IgD-negative memory B cell (primary cell): ENCODE data around the gene KRT86. TPM values are rescaled to one million over a fixed set of nuclear protein-coding genes. Genes with fewer than 3 reads are reported as not detected.
"Not testable (repeated sequence)": the region's sequence is repeated elsewhere in the genome, so short reads cannot be mapped to it uniquely, and the experiment has no call there.

Experiments used
- H3K27ac Mint-ChIP-seq, 3 donors: one replicate each; pipeline ENCODE4 v1.8.0; 2020 to 2022; ENCODE audit warnings: mild to moderate bottlenecking in 3 of 3, mixed read lengths in 3 of 3, moderate library complexity in 1 of 3
- H3K27me3 Mint-ChIP-seq: one replicate; pipeline ENCODE4 v1.8.0; 2021; ENCODE audit warnings: mixed read lengths
- H3K36me3 Mint-ChIP-seq: one replicate; pipeline ENCODE4 v1.8.0; 2020; ENCODE audit warnings: mild to moderate bottlenecking, mixed read lengths
- H3K4me1 Mint-ChIP-seq, 3 donors: one replicate each; pipeline ENCODE4 v1.8.0; 2020 to 2022; ENCODE audit warnings: mixed read lengths in 3 of 3, mild to moderate bottlenecking in 1 of 3
- H3K4me3 Mint-ChIP-seq, 4 donors: one replicate each; pipeline ENCODE4 v1.8.0; 2020 to 2022; ENCODE audit warnings: mild to moderate bottlenecking in 4 of 4, mixed read lengths in 4 of 4, moderate library complexity in 3 of 4
- H3K9me3 Mint-ChIP-seq, 3 donors: one replicate each; pipeline ENCODE4 v1.8.0; 2020 to 2021; ENCODE audit warnings: mixed read lengths in 3 of 3, mild to moderate bottlenecking in 1 of 3
- polyA plus RNA-seq: library from polyadenylated mRNA; unstranded; fragments of 300-500 nt; fragmentation: Illumina TruSeq; gene quantifications from one replicate; pipeline ENCODE4 v1.2.3, GENCODE V29; 2021

The KRT86 gene
- polyA plus RNA-seq, 1 donor from 2014 or later, result not detected

- Mint-ChIP-seq H3K4me3 (no peak overlapping the region), H3K9me3 (peaks cover 0 to 2% (median 0%) of the 10 kb centered on the region in 3 donors), H3K27ac (no peak overlapping the region)
Observed at GRCh38 chr12:52244615-52244994, 29.8 kb upstream of the KRT86 start.

GRCh38 chr12:52245259-52245961 is 29.0 kb upstream of the KRT86 start:
- Mint-ChIP-seq H3K9me3 (peaks cover 0 to 2% (median 0%) of the 10 kb centered on the region in 3 donors), H3K4me3 (no peak overlapping the region), H3K27me3 (peaks cover 22% of the 10 kb centered on the region), H3K4me1 (peaks cover 0 to 7% (median 2%) of the 10 kb centered on the region in 3 donors), H3K27ac (no peak overlapping the region), H3K36me3 (no peaks in the 10 kb centered on the region)

More at GRCh38 chr12:52244615-52244994, 29.8 kb upstream of the KRT86 start:
- Mint-ChIP-seq H3K36me3 (no peaks in the 10 kb centered on the region), H3K4me1 (peaks cover 0 to 7% (median under 1%) of the 10 kb centered on the region in 3 donors), H3K27me3 (peaks cover 17% of the 10 kb centered on the region)

GRCh38 chr12:52245962-52246569 is 28.4 kb upstream of the KRT86 start:
- Mint-ChIP-seq H3K4me3 (no peak overlapping the region), H3K9me3 (peaks cover 0 to 2% (median 0%) of the 10 kb centered on the region in 3 donors), H3K36me3 (no peaks in the 10 kb centered on the region), H3K27me3 (peaks cover 22% of the 10 kb centered on the region), H3K4me1 (peaks cover 0 to 7% (median 2%) of the 10 kb centered on the region in 3 donors), H3K27ac (no peak overlapping the region)

GRCh38 chr12:52246720-52247621 is 27.5 kb upstream of the KRT86 start:
- Mint-ChIP-seq H3K9me3 (peaks cover 0 to 2% (median 0%) of the 10 kb centered on the region in 3 donors), H3K4me3 (no peak overlapping the region), H3K27ac (no peak overlapping the region), H3K27me3 (peaks cover 21% of the 10 kb centered on the region), H3K36me3 (no peaks in the 10 kb centered on the region), H3K4me1 (peaks cover 0 to 7% (median 2%) of the 10 kb centered on the region in 3 donors)

- peaks cover 17% of the 10 kb centered on the region for H3K27me3 Mint-ChIP-seq
- peaks cover 0 to 7% (median 2%) of the 10 kb centered on the region in 3 donors for H3K4me1 Mint-ChIP-seq
- H3K36me3 Mint-ChIP-seq, result no peaks in the 10 kb centered on the region
- peaks cover 0 to 2% (median 0%) of the 10 kb centered on the region in 3 donors for H3K9me3 Mint-ChIP-seq
- H3K27ac Mint-ChIP-seq, result no peak overlapping the region
- no peak overlapping the region for H3K4me3 Mint-ChIP-seq
Observed at GRCh38 chr12:52247622-52248540, 26.6 kb upstream of the KRT86 start.

GRCh38 chr12:52248541-52249461 is 25.6 kb upstream of the KRT86 start:
- Mint-ChIP-seq H3K36me3 (no peaks in the 10 kb centered on the region), H3K4me3 (no peak overlapping the region), H3K27ac (no peak overlapping the region), H3K4me1 (peaks cover 0 to 6% (median 2%) of the 10 kb centered on the region in 3 donors), H3K9me3 (peaks cover 0 to 2% (median 0%) of the 10 kb centered on the region in 3 donors), H3K27me3 (peaks cover 16% of the 10 kb centered on the region)

- Mint-ChIP-seq H3K27me3 (peaks cover 19% of the 10 kb centered on the region), H3K4me3 (no peak overlapping the region), H3K9me3 (no peaks in the 10 kb centered on the region)
Observed at GRCh38 chr12:52249511-52250047, 24.9 kb upstream of the KRT86 start.

GRCh38 chr12:52250048-52250990 is 24.1 kb upstream of the KRT86 start:
- no peak overlapping the region for H3K27ac Mint-ChIP-seq
- H3K4me3 Mint-ChIP-seq, result no peak overlapping the region

More at GRCh38 chr12:52249511-52250047, 24.9 kb upstream of the KRT86 start:
- Mint-ChIP-seq H3K4me1 (peaks cover 0 to 2% (median 0%) of the 10 kb centered on the region in 3 donors), H3K27ac (no peak overlapping the region), H3K36me3 (no peaks in the 10 kb centered on the region)

GRCh38 chr12:52251367-52252051 is 22.9 kb upstream of the KRT86 start:
- peaks cover 34% of the 10 kb centered on the region for H3K27me3 Mint-ChIP-seq
- H3K36me3 Mint-ChIP-seq, result no peaks in the 10 kb centered on the region
- H3K4me3 Mint-ChIP-seq, result no peak overlapping the region
- no peaks in the 10 kb centered on the region for H3K9me3 Mint-ChIP-seq
- H3K27ac Mint-ChIP-seq, result no peak overlapping the region
- peaks cover 0 to 2% (median 0%) of the 10 kb centered on the region in 3 donors for H3K4me1 Mint-ChIP-seq

More at GRCh38 chr12:52250048-52250990, 24.1 kb upstream of the KRT86 start:
- H3K9me3 Mint-ChIP-seq, result no peaks in the 10 kb centered on the region
- H3K4me1 Mint-ChIP-seq, result peaks cover 0 to 2% (median 0%) of the 10 kb centered on the region in 3 donors
- H3K27me3 Mint-ChIP-seq, result peaks cover 25% of the 10 kb centered on the region
- H3K36me3 Mint-ChIP-seq, result no peaks in the 10 kb centered on the region

- not testable (repeated sequence) for H3K4me3 Mint-ChIP-seq, H3K27ac Mint-ChIP-seq, H3K36me3 Mint-ChIP-seq, H3K4me1 Mint-ChIP-seq, H3K9me3 Mint-ChIP-seq
- H3K27me3 Mint-ChIP-seq, result peaks cover 40% of the 10 kb centered on the region
Observed at GRCh38 chr12:52252175-52252615, 22.2 kb upstream of the KRT86 start.

GRCh38 chr12:52252728-52253343 is 21.6 kb upstream of the KRT86 start:
- H3K36me3 Mint-ChIP-seq, result no peaks in the 10 kb centered on the region
- H3K27me3 Mint-ChIP-seq, result peaks cover 40% of the 10 kb centered on the region
- H3K4me3 Mint-ChIP-seq, result no peak overlapping the region

More at GRCh38 chr12:52252728-52253343, 21.6 kb upstream of the KRT86 start:
- peaks cover 0 to 2% (median 0%) of the 10 kb centered on the region in 3 donors for H3K4me1 Mint-ChIP-seq
- no peaks in the 10 kb centered on the region for H3K9me3 Mint-ChIP-seq
- no peak overlapping the region for H3K27ac Mint-ChIP-seq
